Astrocyte (in vitro differentiated cells and primary cell): ENCODE results near the gene MIP. TPM values are rescaled to one million over a fixed set of nuclear protein-coding genes. Genes with fewer than 3 reads are reported as not detected.
"Not testable (repeated sequence)": the region's sequence is repeated elsewhere in the genome, so short reads cannot be mapped to it uniquely, and the experiment has no call there.

Experiments
- DNase-seq: peaks from one replicate; pipeline ENCODE4 v3.0.0-alpha.2; 2010; ENCODE audit warnings: low read depth
- FAIRE-seq: peaks from 2 replicates; lab custom pipeline; 2011; peaks lifted over from hg19 to GRCh38; lab: Jason Lieb, UNC
- H2AFZ ChIP-seq: 2 replicates; pipeline ENCODE4 v1.6.0; 2012; ENCODE audit warnings: low read depth, low read length, inconsistent platforms
- H3K27ac ChIP-seq: 2 replicates; pipeline ENCODE4 v1.5.1; 2011; ENCODE audit warnings: low read depth, low read length, inconsistent platforms
- H3K27me3 ChIP-seq: 2 replicates; pipeline ENCODE4 v1.6.0; 2011; ENCODE audit warnings: low read length, inconsistent platforms; ENCODE audit not compliant: insufficient read depth
- H3K36me3 ChIP-seq: 2 replicates; pipeline ENCODE4 v1.5.1; 2011; ENCODE audit warnings: low read length, inconsistent platforms; ENCODE audit not compliant: insufficient read depth
- H3K4me1 ChIP-seq: 2 replicates; pipeline ENCODE4 v1.5.1; 2011; ENCODE audit warnings: low read length, inconsistent platforms; ENCODE audit not compliant: insufficient read depth
- H3K4me2 ChIP-seq: 2 replicates; pipeline ENCODE4 v1.6.0; 2012; ENCODE audit warnings: low read length, inconsistent platforms
- H3K4me3 ChIP-seq: 2 replicates; pipeline ENCODE4 v1.5.1; 2011; ENCODE audit warnings: low read depth, mild to moderate bottlenecking, low read length, inconsistent platforms; ENCODE audit not compliant: insufficient read depth
- H3K79me2 ChIP-seq: 2 replicates; pipeline ENCODE4 v1.6.0; 2012; ENCODE audit warnings: mild to moderate bottlenecking, low read length, inconsistent platforms; ENCODE audit not compliant: insufficient read depth
- H3K9ac ChIP-seq: 2 replicates; pipeline ENCODE4 v1.6.0; 2012; ENCODE audit warnings: mild to moderate bottlenecking, low read length, inconsistent platforms
- H3K9me3 ChIP-seq: 2 replicates; pipeline ENCODE4 v1.5.1; 2012; ENCODE audit warnings: low read depth, mild to moderate bottlenecking, low read length, inconsistent platforms; ENCODE audit not compliant: insufficient read depth
- H4K20me1 ChIP-seq: 2 replicates; pipeline ENCODE4 v1.6.0; 2012; ENCODE audit warnings: low read length, inconsistent platforms; ENCODE audit not compliant: insufficient read depth
- H3K27ac Mint-ChIP-seq: one replicate; pipeline ENCODE4 v1.8.0; 2021; ENCODE audit warnings: mild to moderate bottlenecking, mixed read lengths; ENCODE audit not compliant: unreplicated experiment
- H3K27me3 Mint-ChIP-seq: one replicate; pipeline ENCODE4 v1.8.0; 2021; ENCODE audit warnings: low read depth, mixed read lengths; ENCODE audit not compliant: unreplicated experiment
- H3K36me3 Mint-ChIP-seq: one replicate; pipeline ENCODE4 v1.8.0; 2021; ENCODE audit warnings: low read depth, mixed read lengths; ENCODE audit not compliant: unreplicated experiment
- H3K4me1 Mint-ChIP-seq: one replicate; pipeline ENCODE4 v1.8.0; 2021; ENCODE audit warnings: low read depth, mixed read lengths; ENCODE audit not compliant: unreplicated experiment
- H3K4me3 Mint-ChIP-seq: one replicate; pipeline ENCODE4 v1.8.0; 2021; ENCODE audit warnings: mild to moderate bottlenecking, moderate library complexity, mixed read lengths; ENCODE audit not compliant: unreplicated experiment
- H3K9me3 Mint-ChIP-seq: one replicate; pipeline ENCODE4 v1.8.0; 2021; ENCODE audit warnings: mild to moderate bottlenecking, mixed read lengths; ENCODE audit not compliant: unreplicated experiment
- total RNA-seq: library from RNA; stranded (reverse); gene quantifications from 2 replicates; pipeline ENCODE4 v1.2.1, GENCODE V29; 2021
- TF ChIP-seq, protein P1 (sequence below): IDR thresholded peaks from 2 replicates; pipeline ENCODE4 v1.5.1; 2011; ENCODE audit warnings: low read depth, mild to moderate bottlenecking, inconsistent platforms, low read length, moderate library complexity; ENCODE audit not compliant: insufficient read depth

The MIP gene
- total RNA-seq, 1 donor from 2014 or later, result not detected

DNA sequence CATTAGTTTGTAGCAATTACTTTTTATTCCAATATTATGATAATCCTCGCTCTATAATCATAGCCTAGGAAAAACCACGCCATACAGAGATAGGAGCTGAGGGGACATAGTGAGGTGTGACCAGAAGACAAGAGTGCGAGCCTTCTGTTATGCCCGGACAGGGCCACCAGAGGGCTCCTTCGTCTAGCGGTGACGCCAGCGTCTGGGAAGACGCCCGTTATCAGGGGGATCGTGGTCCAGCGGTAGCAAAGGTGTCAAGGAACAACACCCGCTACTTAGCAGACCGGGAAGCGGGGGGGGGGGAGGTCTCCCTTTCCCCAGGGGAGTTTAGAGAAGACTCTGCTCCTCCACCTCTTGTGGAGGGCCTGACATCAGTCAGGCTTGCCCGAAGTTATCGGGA, 42.2 kb upstream of the MIP start:
- not testable (repeated sequence) for H3K4me1 ChIP-seq, H3K27ac Mint-ChIP-seq, H2AFZ ChIP-seq, H3K79me2 ChIP-seq, H3K4me1 Mint-ChIP-seq, H3K4me3 ChIP-seq, DNase-seq, H3K9me3 Mint-ChIP-seq, H3K36me3 ChIP-seq, H3K27me3 ChIP-seq, H3K4me3 Mint-ChIP-seq, FAIRE-seq, H4K20me1 ChIP-seq, H3K36me3 Mint-ChIP-seq, H3K27ac ChIP-seq, H3K4me2 ChIP-seq, H3K9ac ChIP-seq, H3K9me3 ChIP-seq
- peaks cover 21% of the 10 kb centered on the region for H3K27me3 Mint-ChIP-seq
- TF ChIP-seq, protein P1, sequence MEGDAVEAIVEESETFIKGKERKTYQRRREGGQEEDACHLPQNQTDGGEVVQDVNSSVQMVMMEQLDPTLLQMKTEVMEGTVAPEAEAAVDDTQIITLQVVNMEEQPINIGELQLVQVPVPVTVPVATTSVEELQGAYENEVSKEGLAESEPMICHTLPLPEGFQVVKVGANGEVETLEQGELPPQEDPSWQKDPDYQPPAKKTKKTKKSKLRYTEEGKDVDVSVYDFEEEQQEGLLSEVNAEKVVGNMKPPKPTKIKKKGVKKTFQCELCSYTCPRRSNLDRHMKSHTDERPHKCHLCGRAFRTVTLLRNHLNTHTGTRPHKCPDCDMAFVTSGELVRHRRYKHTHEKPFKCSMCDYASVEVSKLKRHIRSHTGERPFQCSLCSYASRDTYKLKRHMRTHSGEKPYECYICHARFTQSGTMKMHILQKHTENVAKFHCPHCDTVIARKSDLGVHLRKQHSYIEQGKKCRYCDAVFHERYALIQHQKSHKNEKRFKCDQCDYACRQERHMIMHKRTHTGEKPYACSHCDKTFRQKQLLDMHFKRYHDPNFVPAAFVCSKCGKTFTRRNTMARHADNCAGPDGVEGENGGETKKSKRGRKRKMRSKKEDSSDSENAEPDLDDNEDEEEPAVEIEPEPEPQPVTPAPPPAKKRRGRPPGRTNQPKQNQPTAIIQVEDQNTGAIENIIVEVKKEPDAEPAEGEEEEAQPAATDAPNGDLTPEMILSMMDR, result peak; percentile 13

GRCh38 chr12:56494481-56494880, 40.0 kb upstream of the MIP start:
- not testable (repeated sequence) for H3K4me2 ChIP-seq, H3K36me3 ChIP-seq, H3K9me3 ChIP-seq, H3K9ac ChIP-seq, H3K9me3 Mint-ChIP-seq, H3K36me3 Mint-ChIP-seq, H3K79me2 ChIP-seq, H3K4me3 ChIP-seq, H2AFZ ChIP-seq, H3K27ac ChIP-seq, H4K20me1 ChIP-seq, FAIRE-seq, DNase-seq, H3K4me1 ChIP-seq, H3K27ac Mint-ChIP-seq, H3K4me3 Mint-ChIP-seq, H3K4me1 Mint-ChIP-seq
- H3K27me3 ChIP-seq, result peaks cover 18% of the 10 kb centered on the region
- peaks cover 33% of the 10 kb centered on the region for H3K27me3 Mint-ChIP-seq

- H3K36me3 ChIP-seq, H3K4me3 ChIP-seq, H3K36me3 Mint-ChIP-seq, H2AFZ ChIP-seq, H3K9ac ChIP-seq, H3K79me2 ChIP-seq, H3K4me1 ChIP-seq, DNase-seq, H3K27ac ChIP-seq, H3K4me2 ChIP-seq, H3K9me3 Mint-ChIP-seq, H3K4me3 Mint-ChIP-seq, H4K20me1 ChIP-seq, FAIRE-seq, H3K9me3 ChIP-seq, H3K4me1 Mint-ChIP-seq, H3K27ac Mint-ChIP-seq: not testable (repeated sequence)
- H3K27me3 Mint-ChIP-seq, result peaks cover 35% of the 10 kb centered on the region
- peaks cover 20% of the 10 kb centered on the region for H3K27me3 ChIP-seq
These were observed 39.6 kb upstream of the MIP start for GRCh38 chr12:56494106-56494415.

DNA sequence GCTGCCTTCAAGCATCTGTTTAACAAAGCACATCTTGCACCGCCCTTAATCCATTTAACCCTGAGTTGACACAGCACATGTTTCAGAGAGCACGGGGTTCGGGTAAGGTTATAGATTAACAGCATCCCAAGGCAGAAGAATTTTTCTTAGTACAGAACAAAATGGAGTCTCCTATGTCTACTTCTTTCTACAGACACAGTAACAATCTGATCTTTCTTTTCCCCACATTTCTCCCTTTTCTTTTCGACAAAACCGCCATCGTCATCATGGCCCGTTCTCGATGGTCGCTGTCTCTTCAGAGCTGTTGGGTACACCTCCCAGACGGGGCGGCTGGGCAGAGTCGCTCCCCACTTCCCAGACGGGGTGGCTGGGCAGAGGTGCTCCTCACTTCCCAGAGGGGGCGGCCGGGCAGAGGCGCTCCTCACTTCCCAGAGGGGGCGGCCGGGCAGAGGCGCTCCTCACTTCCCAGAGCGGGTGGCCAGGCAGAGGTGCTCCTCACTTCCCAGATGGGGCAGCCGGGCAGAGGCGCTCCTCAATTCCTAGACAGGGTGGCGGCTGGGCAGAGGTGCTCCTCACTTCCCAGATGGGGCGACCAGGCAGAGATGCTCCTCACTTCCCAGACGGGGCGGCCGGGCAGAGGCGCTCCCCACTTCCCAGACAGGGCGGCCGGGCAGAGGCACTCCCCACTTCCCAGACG, 39.1 kb upstream of the MIP start:
- H3K27me3 ChIP-seq, result peaks cover 24% of the 10 kb centered on the region
- H3K9ac ChIP-seq, DNase-seq, H3K36me3 ChIP-seq, H3K4me1 Mint-ChIP-seq, H3K27ac Mint-ChIP-seq, H3K4me3 ChIP-seq, H2AFZ ChIP-seq, H3K4me2 ChIP-seq, H3K4me1 ChIP-seq, H4K20me1 ChIP-seq, H3K9me3 ChIP-seq, H3K79me2 ChIP-seq, H3K27ac ChIP-seq, H3K4me3 Mint-ChIP-seq, H3K36me3 Mint-ChIP-seq, FAIRE-seq, H3K9me3 Mint-ChIP-seq: not testable (repeated sequence)
- H3K27me3 Mint-ChIP-seq, result peaks cover 35% of the 10 kb centered on the region
